GM12801 (cell line): ENCODE data around the gene CNTN4.

ENCODE experiments used
- TF ChIP-seq, protein P1 (sequence below): IDR thresholded peaks from one replicate; pipeline ENCODE4 v1.5.1; 2011; ENCODE audit warnings: control low read depth; ENCODE audit not compliant: insufficient read length; ENCODE audit errors: extremely low read depth

CNTN4 gene

DNA sequence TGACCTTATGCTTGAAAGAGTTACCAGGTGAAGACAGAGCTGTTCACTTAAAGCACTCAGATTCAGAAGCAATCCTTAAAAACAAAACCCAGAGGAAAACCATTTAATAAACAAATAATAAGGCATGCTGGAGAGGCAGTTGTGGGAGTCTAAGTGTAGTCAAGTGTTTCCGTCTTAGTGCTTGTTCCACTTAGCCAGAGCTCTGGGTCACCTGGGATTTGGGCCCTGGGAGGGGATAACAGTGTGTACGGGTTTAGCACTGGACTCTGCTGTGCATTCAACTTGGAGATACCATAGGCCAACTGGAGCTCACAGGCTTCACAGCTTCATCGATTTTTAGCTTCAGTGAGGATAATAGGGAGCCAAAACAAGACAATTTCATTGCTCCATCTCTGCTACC is 444.6 kb downstream of the CNTN4 start:
- TF ChIP-seq, protein P1, sequence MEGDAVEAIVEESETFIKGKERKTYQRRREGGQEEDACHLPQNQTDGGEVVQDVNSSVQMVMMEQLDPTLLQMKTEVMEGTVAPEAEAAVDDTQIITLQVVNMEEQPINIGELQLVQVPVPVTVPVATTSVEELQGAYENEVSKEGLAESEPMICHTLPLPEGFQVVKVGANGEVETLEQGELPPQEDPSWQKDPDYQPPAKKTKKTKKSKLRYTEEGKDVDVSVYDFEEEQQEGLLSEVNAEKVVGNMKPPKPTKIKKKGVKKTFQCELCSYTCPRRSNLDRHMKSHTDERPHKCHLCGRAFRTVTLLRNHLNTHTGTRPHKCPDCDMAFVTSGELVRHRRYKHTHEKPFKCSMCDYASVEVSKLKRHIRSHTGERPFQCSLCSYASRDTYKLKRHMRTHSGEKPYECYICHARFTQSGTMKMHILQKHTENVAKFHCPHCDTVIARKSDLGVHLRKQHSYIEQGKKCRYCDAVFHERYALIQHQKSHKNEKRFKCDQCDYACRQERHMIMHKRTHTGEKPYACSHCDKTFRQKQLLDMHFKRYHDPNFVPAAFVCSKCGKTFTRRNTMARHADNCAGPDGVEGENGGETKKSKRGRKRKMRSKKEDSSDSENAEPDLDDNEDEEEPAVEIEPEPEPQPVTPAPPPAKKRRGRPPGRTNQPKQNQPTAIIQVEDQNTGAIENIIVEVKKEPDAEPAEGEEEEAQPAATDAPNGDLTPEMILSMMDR, result no peak

DNA sequence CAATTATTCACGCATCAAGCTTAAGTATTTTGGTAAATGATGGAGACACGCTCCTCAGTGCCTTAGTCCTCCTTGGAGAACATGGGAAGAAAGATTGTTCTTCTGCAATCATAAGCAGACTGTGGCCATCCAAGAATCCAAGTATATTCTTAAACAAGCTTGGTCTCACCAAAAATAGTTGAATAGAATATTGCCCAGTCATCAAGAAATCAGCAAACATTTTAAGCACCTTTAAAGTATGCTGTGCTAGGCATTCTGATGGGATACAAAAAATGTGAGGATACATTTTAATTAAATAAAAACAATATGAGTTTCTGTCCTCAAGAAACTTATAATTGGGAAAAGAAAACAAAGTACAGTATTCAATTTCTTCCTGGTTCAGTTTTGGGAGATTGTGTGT is 445.5 kb downstream of the CNTN4 start:
- TF ChIP-seq, protein P1, result no peak

DNA sequence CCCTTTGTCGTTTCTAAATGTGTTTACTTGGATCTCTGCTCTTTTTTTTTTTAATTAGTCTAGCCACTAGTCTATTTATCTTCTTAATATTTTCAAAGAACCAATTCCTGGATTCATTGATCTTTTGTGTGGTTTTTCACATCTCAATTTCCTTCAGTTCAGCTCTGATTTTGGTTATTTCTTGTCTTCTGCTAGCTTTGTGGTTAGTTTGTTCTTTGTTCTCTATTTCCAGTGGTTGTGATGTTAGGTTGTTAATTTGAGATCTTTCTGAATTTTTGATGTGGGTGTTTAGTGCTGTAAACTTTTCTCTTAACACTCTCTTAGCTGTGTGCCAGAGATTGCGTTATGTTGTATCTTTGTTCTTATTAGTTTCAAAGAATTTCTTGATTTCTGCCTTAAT is 446.1 kb downstream of the CNTN4 start:
- TF ChIP-seq, protein P1, result no peak

DNA sequence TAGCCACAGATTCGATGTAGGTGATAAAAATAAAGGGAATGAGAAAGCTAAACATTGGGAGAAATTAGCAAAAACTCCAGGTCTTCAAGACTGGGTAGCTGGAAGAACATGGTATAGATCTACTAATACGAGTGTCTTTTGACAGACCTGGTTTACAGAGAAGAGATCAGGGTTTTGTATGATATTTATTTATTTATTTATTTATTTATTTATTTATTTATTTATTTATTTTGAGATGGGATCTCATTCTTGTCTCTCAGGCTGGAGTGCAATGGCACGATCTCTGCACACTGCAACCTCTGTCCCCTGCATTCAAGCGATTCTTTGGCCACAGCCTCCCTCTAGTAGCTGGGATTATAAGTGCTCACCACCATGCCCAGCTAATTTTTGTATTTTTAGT is 448.4 kb downstream of the CNTN4 start:
- TF ChIP-seq, protein P1, result no peak

DNA sequence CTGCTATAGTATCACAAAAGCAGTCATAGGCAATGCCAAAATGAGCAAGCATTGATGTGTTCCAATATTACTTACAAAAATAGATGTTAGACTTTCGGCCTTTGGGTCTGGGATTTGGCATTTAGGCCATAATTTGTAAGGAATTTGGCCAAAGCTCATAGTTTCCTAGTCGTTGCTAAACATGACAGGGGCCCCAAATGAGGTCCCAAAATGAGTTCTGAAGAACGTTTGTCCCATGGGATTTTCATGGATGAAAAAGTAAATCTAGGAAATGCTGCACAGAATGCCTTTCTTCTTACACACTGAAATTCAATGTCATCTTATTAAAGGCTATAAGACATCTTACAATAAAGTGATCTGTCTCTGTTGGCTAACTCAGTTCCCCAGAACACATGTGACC is 456.0 kb downstream of the CNTN4 start:
- TF ChIP-seq, protein P1, result no peak

DNA sequence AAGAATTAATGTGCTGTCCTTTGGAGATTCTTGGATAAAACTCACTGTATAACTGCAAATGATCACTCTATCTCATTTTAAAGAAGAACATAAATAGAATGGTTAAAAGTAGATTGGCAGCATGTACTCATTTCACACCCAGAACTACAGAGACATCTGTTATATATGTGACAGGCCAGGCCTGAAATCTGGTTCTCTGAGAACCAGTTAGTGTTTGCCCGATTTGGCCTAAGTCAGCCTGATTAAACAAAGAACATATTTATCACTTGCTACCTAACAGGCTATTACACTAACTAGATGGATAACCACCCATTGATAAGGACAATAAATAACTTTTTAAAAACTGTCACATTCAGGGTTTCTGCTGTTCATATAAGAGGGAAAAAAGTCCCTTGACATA is 460.1 kb downstream of the CNTN4 start:
- TF ChIP-seq, protein P1, result no peak

DNA sequence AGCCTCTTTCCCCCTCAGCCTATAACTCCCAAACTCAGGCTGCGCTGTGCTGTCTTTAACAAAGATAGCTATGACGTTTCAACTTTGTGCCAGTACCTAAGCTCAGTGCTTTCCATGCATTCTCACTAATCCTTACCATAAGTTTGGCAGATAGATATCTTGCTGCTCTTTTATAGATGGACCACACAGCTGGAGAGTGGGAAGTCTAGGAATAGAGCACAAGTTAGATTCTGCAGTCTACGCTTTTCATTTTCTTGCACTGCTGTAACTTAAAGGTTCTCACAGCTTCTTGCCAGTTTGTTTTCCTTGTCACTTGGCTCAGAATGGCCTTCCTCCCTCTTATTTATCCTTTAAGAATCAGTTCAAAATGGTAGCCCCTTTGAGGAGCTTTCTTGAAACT is 468.8 kb downstream of the CNTN4 start:
- TF ChIP-seq, protein P1, result no peak

DNA sequence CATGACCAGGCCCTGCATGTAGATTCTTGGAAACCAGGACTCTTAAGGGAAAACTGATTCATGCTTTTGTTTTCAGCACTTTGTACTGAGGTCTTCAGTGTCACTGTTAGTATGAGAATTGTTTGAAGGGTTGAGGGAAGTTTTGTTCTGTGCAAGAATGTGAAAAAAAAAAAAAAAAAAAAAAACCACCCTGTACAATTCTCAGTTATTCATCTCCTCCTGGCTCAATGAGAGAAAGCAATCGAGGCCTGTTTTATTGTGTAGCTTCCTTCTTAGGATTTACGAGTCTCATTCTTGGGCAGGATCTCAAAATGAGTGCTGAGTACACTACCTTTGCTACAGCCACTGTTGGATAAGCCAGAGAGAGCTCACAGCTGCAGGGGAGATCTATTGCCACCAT is 469.5 kb downstream of the CNTN4 start:
- TF ChIP-seq, protein P1, result no peak
